Kidney epithelial cell (primary cell): ENCODE results near the gene TPK1. TPM values are rescaled to one million over a fixed set of nuclear protein-coding genes. Genes with fewer than 3 reads are reported as not detected.
"Not testable (repeated sequence)": the region's sequence is repeated elsewhere in the genome, so short reads cannot be mapped to it uniquely, and the experiment has no call there.

ENCODE experiments used
- DNase-seq: peaks from one replicate; pipeline ENCODE4 v3.0.0-alpha.2; 2010; ENCODE audit warnings: low read depth
- H3K27me3 ChIP-seq: 2 replicates; pipeline ENCODE4 v1.6.0; 2011; ENCODE audit warnings: low read length; ENCODE audit not compliant: control insufficient read depth, insufficient read depth
- H3K36me3 ChIP-seq: 2 replicates; pipeline ENCODE4 v1.5.1; 2011; ENCODE audit warnings: low read length; ENCODE audit not compliant: control insufficient read depth, insufficient read depth
- H3K4me3 ChIP-seq: 2 replicates; pipeline ENCODE4 v1.5.1; 2011; ENCODE audit warnings: low read depth, mild to moderate bottlenecking, control low read depth, low read length
- CTCF ChIP-seq: IDR thresholded peaks from 2 replicates; pipeline ENCODE4 v1.5.1; 2011; ENCODE audit warnings: mild to moderate bottlenecking, moderate library complexity, low read length, control low read depth, inconsistent platforms; ENCODE audit not compliant: insufficient read depth, poor library complexity, severe bottlenecking
- total RNA-seq: library from RNA; depleted of rRNA; stranded (reverse); fragments of >200 nt; gene quantifications from 2 replicates; pipeline ENCODE4 v1.2.3, GENCODE V29; 2015

Gene TPK1
- total RNA-seq, 1 donor from 2014 or later = 3.8 TPM

GRCh38 chr7:144728551-144728950 lies 107.3 kb downstream of the TPK1 start:
- H3K36me3 ChIP-seq = no peaks in the 10 kb centered on the region
- no peak overlapping the region for H3K4me3 ChIP-seq
- TF ChIP-seq CTCF = no peak
- DNase-seq = no peak
- H3K27me3 ChIP-seq = no peaks in the 10 kb centered on the region

DNA sequence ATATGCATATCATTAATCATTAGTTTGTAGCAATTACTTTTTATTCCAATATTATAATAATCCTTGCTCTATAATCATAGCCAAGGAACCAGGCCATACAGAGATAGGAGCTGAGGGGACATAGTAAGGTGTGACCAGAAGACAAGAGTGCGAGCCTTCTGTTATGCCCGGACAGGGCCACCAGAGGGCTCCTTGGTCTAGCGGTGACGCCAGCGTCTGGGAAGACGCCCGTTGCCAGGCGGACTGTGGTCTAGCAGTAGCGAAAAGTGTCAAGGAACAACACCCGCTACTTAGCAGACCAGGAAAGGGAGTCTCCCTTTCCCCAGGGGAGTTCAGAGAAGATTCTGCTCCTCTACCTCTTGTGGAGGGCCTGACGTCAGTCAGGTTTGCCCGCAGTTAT lies 109.0 kb downstream of the TPK1 start:
- not testable (repeated sequence) for H3K4me3 ChIP-seq, H3K27me3 ChIP-seq, H3K36me3 ChIP-seq, DNase-seq

DNA sequence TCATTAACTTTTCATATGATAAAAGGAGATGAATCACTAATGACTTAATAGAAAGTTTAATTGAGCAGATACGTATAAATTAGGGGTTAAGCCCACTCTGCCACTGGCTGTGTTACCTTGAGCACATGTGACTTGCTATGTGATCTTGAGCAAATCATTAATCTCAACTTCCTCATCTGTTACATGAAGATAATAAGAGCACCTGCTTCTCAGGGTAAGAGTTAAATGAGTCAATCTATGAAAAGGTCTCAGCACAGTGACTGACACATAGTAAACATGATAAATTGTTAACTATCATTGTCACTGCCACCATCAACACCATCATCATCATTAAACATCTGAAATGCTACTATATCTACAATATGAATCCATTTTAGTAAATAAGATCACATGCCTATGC lies 110.8 kb downstream of the TPK1 start:
- DNase-seq = peak; percentile 21
- Histone ChIP-seq H3K36me3 (no peaks in the 10 kb centered on the region), H3K4me3 (no peak overlapping the region), H3K27me3 (no peaks in the 10 kb centered on the region)
- no peak for TF ChIP-seq CTCF

GRCh38 chr7:144723301-144723700 lies 112.6 kb downstream of the TPK1 start:
- DNase-seq = no peak
- no peak for TF ChIP-seq CTCF
- Histone ChIP-seq H3K4me3 (no peak overlapping the region), H3K36me3 (no peaks in the 10 kb centered on the region), H3K27me3 (no peaks in the 10 kb centered on the region)

- H3K27me3 ChIP-seq = no peaks in the 10 kb centered on the region
- no peak overlapping the region for H3K4me3 ChIP-seq
- H3K36me3 ChIP-seq = no peaks in the 10 kb centered on the region
- no peak for DNase-seq
- TF ChIP-seq CTCF = no peak
Observed at GRCh38 chr7:144720710-144721109, 115.1 kb downstream of the TPK1 start.

DNA sequence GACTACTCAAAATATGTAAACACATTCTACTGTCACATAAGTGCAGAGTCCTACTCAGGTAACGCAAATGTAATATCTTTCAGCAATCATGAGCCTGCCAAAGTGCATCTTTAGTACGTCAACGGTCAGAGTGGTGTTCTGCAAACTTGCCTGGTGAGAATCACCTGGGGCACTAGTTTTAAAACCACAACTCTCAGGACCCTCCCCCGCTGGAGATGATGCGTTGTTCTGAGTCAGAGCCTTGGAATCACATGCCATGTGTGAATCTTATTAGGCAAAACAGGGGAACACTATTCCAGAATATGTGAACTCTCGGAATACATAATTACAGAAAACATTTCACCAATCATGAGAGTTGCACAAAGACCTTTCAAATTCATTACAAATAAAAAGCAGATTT lies 115.7 kb downstream of the TPK1 start:
- DNase-seq = peak; percentile 29
- no peaks in the 10 kb centered on the region for H3K27me3 ChIP-seq
- no peaks in the 10 kb centered on the region for H3K36me3 ChIP-seq
- no peak for TF ChIP-seq CTCF
- no peak overlapping the region for H3K4me3 ChIP-seq
